GM10248 (cell line): ENCODE data around the gene ZNF622.

ENCODE experiments used
- CTCF ChIA-PET: fragments of 300-600 bp; sonication (Branson Sonifier 250); formaldehyde crosslinking; extraction: SDS; loops from one replicate; lab custom pipeline; 2021; ENCODE audit warnings: antibody characterized with exemption; lab: Yijun Ruan, JAX
- POLR2A ChIA-PET: fragments of 350-650 bp; sonication (Branson Sonifier 250); formaldehyde crosslinking; extraction: SDS; loops from one replicate; lab custom pipeline; 2020; ENCODE audit warnings: antibody characterized with exemption; lab: Yijun Ruan, JAX
- DNase-seq: peaks from one replicate; pipeline ENCODE4 v3.0.0; 2012; ENCODE audit errors: extremely low spot score
- TF ChIP-seq, protein P1 (sequence below): IDR thresholded peaks from 2 replicates; pipeline ENCODE4 v1.5.1; 2012; ENCODE audit warnings: mild to moderate bottlenecking, low read depth; ENCODE audit errors: extremely low read depth, missing control alignments, control extremely low read depth

The ZNF622 gene

DNA sequence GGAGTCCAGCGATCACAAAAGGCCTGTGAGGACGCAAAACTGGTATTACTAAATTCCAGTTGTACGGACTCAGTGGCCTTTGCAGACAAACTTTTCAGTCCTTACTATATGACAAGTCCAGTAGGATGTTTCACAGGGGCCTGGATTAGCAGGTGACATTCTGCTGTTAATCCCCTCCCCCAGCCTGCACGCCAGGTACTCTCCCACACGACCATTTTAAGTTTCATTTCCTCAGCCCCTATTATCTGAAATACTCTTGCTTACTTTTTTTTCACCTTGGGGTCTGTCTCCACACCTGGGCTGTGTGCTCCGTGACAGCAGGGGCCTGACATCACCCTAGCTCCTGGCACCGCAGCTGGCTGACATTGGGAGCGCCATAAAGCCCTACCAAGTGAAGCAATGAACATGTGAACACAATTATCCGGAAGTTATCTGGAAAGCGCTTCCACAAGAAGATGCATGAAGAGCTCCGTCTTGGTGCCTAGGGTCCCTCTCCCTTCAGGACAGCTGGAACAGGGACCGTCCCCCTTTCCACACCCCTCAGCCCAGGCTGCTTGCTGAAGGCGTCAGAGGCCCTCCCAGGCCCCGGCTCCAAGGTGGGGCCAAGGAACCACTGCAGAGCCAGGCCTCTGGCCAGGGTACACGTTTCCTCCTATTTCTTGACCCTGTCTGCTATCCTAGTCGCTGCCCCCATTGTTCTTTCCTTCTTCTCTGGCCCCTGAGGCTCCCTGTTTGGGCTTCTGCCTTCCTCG lies 39.7 kb upstream of the ZNF622 start:
- TF ChIP-seq, protein P1, sequence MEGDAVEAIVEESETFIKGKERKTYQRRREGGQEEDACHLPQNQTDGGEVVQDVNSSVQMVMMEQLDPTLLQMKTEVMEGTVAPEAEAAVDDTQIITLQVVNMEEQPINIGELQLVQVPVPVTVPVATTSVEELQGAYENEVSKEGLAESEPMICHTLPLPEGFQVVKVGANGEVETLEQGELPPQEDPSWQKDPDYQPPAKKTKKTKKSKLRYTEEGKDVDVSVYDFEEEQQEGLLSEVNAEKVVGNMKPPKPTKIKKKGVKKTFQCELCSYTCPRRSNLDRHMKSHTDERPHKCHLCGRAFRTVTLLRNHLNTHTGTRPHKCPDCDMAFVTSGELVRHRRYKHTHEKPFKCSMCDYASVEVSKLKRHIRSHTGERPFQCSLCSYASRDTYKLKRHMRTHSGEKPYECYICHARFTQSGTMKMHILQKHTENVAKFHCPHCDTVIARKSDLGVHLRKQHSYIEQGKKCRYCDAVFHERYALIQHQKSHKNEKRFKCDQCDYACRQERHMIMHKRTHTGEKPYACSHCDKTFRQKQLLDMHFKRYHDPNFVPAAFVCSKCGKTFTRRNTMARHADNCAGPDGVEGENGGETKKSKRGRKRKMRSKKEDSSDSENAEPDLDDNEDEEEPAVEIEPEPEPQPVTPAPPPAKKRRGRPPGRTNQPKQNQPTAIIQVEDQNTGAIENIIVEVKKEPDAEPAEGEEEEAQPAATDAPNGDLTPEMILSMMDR: no peak
- CTCF ChIA-PET: interaction anchor here (2.1 kb wide), 1 partner anchor 46 kb away, joined by 7 read pairs; no protein-coding TSS in a partner anchor
- POLR2A ChIA-PET: no interaction called here
- no peak for DNase-seq

- TF ChIP-seq, protein P1: no peak
- no peak for DNase-seq
- ChIA-PET POLR2A (no interaction called here), CTCF (no interaction called here)
These were observed 39.0 kb upstream of the ZNF622 start for GRCh38 chr5:16504571-16504970.

GRCh38 chr5:16502866-16503265 lies 37.3 kb upstream of the ZNF622 start:
- POLR2A ChIA-PET: no interaction called here
- CTCF ChIA-PET: interaction anchor here (1.0 to 2.0 kb wide), 3 partner anchors 13 to 35 kb away, joined by 3 to 4 read pairs (median 3); no protein-coding TSS in a partner anchor
- no peak for DNase-seq
- TF ChIP-seq, protein P1: no peak

DNA sequence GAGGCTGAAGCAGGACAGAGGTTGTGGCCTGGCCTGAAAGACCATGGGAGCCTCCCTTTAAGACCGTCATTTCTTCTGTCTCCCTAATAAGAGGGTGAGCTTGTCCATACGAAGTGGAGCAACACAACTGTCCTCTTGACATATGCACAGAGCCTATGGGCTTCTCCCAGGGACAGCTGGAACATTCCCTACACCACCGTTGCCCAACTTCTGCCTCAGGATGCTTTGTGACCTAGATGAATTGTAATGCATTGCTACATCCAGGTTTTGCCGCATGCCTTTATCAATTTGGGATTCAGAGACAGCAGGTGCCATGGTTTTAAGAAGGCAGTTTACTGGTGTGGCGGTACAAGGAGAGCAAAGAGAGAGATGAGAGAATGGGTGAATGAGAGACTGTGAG lies 34.4 kb upstream of the ZNF622 start:
- CTCF ChIA-PET: interaction anchor here (2.3 to 4.0 kb wide), 2 partner anchors 10 to 52 kb away, joined by 11 to 16 read pairs; no protein-coding TSS in a partner anchor
- POLR2A ChIA-PET: no interaction called here
- no peak for DNase-seq
- TF ChIP-seq, protein P1: no peak

DNA sequence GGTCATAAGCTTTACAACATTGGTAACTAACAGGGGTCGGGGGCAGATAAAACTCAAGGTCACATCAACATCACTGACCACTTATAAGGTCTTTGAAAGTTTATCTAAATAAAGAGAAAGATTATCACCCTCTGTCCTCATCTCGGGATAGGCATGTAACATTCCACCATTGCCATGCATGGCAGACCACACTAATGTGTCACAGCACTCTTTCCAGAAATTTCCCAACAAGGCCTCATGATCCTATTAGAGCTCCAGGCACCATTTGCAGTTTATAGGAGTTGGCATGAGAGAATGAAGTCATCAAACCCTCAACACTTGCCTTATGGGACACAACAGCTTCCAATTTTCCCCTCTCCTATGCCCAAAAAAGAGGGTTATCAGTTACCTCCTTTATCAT lies 31.9 kb upstream of the ZNF622 start:
- TF ChIP-seq, protein P1: no peak
- no peak for DNase-seq
- CTCF ChIA-PET: interaction anchor here (1.0 to 4.0 kb wide), 3 partner anchors 10 to 54 kb away, joined by 3 to 16 read pairs (median 8); no protein-coding TSS in a partner anchor
- POLR2A ChIA-PET: no interaction called here

DNA sequence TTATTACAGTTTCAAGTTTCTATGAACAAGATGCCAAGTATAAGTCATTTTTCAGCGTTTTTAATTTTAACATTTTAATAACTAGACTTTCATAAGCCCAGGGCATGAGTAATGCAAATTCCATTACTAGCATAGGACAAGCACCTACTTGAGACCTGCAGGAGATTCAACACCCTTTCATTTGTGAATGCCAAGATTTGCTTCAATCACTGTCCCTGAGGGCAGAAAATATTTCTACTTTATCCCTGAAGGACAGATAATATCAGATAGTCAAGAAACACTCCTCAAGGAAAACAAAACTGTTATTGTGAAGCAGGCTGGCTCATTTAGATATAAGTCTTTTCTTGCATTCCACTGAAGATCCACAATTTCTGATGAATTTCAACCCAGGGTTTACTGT lies 27.7 kb upstream of the ZNF622 start:
- no peak for DNase-seq
- ChIA-PET CTCF (no interaction called here), POLR2A (no interaction called here)
- TF ChIP-seq, protein P1: no peak
